Measurements from ENCODE around the gene APLN.

APLN gene

GRCh38 chrX:129655547-129656249, 942 bp upstream of the APLN start:
- TF ChIP-seq CTCF (IDR thresholded peaks at IDR 0.05; ENCODE audit: low read depth, low read length): no peak
- H3K4me3 ChIP-seq (replicated peaks in 1 of 2; ENCODE audit: low read depth in 2 of 2, low read length in 2 of 2): no peak overlapping the region
- no peak for DNase-seq (ENCODE audit: low read depth in 2 of 2)

GRCh38 chrX:129653971-129654651, 645 bp downstream of the APLN start:
- DNase-seq (ENCODE audit: low read depth in 2 of 2): no peak
- no peak for TF ChIP-seq CTCF (IDR thresholded peaks at IDR 0.05; ENCODE audit: low read depth, low read length)
- peak overlapping the region; percentile 45 to 61 for H3K4me3 ChIP-seq (replicated peaks in 1 of 2; ENCODE audit: low read depth in 2 of 2, low read length in 2 of 2)

- DNase-seq (ENCODE audit: low read depth in 2 of 2): no peak
- H3K4me3 ChIP-seq (replicated peaks in 1 of 2; ENCODE audit: low read depth in 2 of 2, low read length in 2 of 2): peak overlapping the region; percentile 45 to 61
- TF ChIP-seq CTCF (IDR thresholded peaks at IDR 0.05; ENCODE audit: low read depth, low read length): no peak
These were observed 1.4 kb downstream of the APLN start for GRCh38 chrX:129653181-129653970.

GRCh38 chrX:129652565-129653169, 2.1 kb downstream of the APLN start:
- DNase-seq (ENCODE audit: low read depth in 2 of 2): no peak
- no peak overlapping the region for H3K4me3 ChIP-seq (replicated peaks in 1 of 2; ENCODE audit: low read depth in 2 of 2, low read length in 2 of 2)
- no peak for TF ChIP-seq CTCF (IDR thresholded peaks at IDR 0.05; ENCODE audit: low read depth, low read length)

- DNase-seq (ENCODE audit: low read depth in 2 of 2): no peak
These were observed 2.8 kb downstream of the APLN start for GRCh38 chrX:129651756-129652564.

More at GRCh38 chrX:129651756-129652564, 2.8 kb downstream of the APLN start:
- no peak for TF ChIP-seq CTCF (IDR thresholded peaks at IDR 0.05; ENCODE audit: low read depth, low read length)
- H3K4me3 ChIP-seq (replicated peaks in 1 of 2; ENCODE audit: low read depth in 2 of 2, low read length in 2 of 2): no peak overlapping the region

Data from cardiac fibroblast (primary cell).